Measurements from ENCODE around the gene STT3A. TPM values are rescaled to one million over a fixed set of nuclear protein-coding genes. Genes with fewer than 3 reads are reported as not detected.

The STT3A gene
- total RNA-seq, 1 donor from 2014 or later, result 157 TPM

DNA sequence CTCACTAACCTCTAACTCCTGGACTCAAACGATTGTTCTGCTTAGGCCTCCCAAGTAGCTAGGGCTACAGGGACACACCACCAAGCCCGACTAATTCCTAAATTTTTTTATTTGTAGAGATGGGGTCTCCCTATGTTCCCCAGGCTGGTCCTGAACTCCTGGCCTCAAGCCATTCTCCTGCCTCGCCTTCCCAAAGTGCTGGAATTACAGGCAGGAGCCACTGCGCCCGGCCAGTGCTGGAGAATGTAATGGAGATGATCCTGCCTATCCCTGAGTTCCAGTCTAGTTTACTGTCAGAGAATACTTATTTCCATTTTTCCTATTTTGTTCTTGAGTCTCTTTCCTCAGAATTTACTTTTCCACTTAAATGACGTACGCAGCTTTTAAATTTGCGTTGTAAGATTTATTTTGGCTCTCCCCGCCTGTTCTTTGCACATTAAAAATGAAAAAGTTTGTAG lies 32.1 kb downstream of the STT3A start, which contains the start of gene CHEK1:
Gene CHEK1, plus strand, starts transcription at position 408 of the 458 bp plus-strand sequence. CDS start 1,606 bp downstream, outside the sequence.
- peaks cover 13% of the 10 kb centered on the region for H3K36me3 Mint-ChIP-seq
- no peaks in the 10 kb centered on the region for H3K9me3 Mint-ChIP-seq

DNA sequence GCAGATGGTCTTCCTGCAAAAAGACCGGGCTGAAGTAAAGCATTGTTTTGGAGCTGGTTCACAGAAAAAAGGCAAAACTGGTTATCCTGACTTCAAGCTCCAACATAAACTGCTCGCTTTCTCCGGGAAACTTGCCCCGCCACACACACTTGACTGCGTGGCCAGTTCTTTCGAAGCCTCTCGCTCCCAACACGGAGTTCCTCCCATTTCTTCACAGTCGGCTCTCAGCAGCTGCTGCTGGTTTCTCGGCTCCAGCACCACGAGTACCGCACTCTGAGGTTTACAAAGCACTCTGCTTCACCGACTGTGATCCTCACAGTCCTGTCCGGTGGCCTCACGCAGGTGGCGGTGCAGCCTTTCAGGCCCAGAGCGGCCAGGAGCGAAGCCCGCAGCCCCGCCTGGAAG lies 32.6 kb downstream of the STT3A start:
- H3K9me3 Mint-ChIP-seq, result no peaks in the 10 kb centered on the region
- H3K36me3 Mint-ChIP-seq, result peaks cover 11% of the 10 kb centered on the region
- no peak for DNase-seq (ENCODE audit: extremely low spot score, unreplicated experiment)
- TF ChIP-seq, protein P1, sequence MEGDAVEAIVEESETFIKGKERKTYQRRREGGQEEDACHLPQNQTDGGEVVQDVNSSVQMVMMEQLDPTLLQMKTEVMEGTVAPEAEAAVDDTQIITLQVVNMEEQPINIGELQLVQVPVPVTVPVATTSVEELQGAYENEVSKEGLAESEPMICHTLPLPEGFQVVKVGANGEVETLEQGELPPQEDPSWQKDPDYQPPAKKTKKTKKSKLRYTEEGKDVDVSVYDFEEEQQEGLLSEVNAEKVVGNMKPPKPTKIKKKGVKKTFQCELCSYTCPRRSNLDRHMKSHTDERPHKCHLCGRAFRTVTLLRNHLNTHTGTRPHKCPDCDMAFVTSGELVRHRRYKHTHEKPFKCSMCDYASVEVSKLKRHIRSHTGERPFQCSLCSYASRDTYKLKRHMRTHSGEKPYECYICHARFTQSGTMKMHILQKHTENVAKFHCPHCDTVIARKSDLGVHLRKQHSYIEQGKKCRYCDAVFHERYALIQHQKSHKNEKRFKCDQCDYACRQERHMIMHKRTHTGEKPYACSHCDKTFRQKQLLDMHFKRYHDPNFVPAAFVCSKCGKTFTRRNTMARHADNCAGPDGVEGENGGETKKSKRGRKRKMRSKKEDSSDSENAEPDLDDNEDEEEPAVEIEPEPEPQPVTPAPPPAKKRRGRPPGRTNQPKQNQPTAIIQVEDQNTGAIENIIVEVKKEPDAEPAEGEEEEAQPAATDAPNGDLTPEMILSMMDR (conservative IDR thresholded peaks at IDR 0.05), result no peak
- peak overlapping the region; percentile 94 for H3K4me3 Mint-ChIP-seq
- H3K4me1 Mint-ChIP-seq (ENCODE audit: unreplicated experiment), result peaks cover 14% of the 10 kb centered on the region
- peak overlapping the region; percentile 85 for H3K27ac Mint-ChIP-seq
- no peaks in the 10 kb centered on the region for H3K27me3 Mint-ChIP-seq

More for the DNA sequence above, 32.1 kb downstream of the STT3A start, which contains the start of gene CHEK1:
- TF ChIP-seq, protein P1 (conservative IDR thresholded peaks at IDR 0.05), result no peak
- Mint-ChIP-seq H3K27ac (peak within 1 kb of the TSS; percentile 85), H3K4me3 (peak within 1 kb of the TSS; percentile 94), H3K27me3 (no peaks in the 10 kb centered on the region), H3K4me1 (ENCODE audit: unreplicated experiment) (peaks cover 14% of the 10 kb centered on the region)
- no peak for DNase-seq (ENCODE audit: extremely low spot score, unreplicated experiment)

DNA sequence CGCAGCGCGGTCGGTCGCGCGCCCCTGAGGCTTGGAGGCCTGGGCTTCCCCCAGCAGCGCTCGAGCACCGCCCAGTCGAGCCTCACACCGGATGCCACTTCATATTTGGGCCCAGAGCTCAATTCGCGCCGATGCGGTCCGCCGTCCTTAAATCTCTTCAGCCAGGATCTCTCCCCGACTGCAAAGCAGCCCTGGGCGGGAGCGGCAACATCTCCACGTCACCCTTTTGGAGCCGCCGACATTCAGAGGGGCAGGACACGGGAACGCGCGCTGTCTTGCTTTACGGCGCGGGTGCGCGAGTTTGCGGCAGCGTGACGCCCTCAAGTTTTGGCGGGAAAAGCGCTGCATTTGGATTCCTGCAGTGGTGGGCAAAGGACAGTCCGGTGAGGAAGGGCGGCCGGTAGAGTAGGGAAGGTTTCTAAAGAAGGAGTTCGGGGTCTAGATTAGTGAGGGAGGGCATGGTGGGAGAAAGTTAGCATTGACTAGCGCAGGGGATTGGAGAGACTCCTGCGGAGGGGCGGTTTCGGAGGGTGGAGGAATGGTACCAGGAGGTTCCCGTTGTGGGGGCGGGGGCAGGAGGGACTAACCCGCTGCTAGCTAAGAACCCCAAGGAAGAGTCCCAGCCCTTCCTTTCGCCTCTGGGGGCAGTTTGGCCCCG lies 33.1 kb downstream of the STT3A start:
- peak; percentile 94 for DNase-seq (ENCODE audit: extremely low spot score, unreplicated experiment)
- TF ChIP-seq, protein P1 (conservative IDR thresholded peaks at IDR 0.05), result no peak

DNA sequence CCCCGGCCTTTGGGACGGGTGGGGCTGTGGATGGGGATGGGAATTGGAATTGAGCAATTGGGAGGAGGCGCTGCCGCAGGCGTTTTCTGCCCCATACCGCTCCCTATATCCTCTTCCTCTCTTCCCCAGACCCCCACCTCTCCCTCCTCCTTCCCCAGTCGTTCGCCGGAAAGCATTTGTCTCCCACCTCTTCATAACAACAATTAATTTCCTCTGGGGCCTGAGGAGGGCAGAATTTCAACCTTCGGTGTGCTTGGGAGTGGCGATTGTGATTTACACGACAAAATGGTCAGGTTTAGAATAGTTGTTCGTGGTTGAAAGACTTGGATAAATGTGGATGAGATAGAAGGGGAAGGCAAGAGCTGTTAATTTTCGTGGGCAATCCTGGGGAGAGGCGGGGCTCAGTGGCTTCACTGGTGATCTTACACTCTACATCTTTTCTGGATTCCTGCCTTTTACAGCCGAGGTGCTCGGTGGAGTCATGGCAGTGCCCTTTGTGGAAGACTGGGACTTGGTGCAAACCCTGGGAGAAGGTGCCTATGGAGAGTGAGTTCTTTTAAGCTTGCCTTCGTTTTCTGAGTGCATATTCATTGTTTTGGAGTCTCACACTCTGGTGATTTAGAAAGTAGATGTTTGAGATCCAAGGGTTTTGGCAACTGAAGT lies 33.8 kb downstream of the STT3A start:
- DNase-seq (ENCODE audit: extremely low spot score, unreplicated experiment), result no peak
- Mint-ChIP-seq H3K27me3 (no peaks in the 10 kb centered on the region), H3K4me1 (ENCODE audit: unreplicated experiment) (peaks cover 14% of the 10 kb centered on the region), H3K9me3 (no peaks in the 10 kb centered on the region), H3K27ac (peak overlapping the region; percentile 85), H3K4me3 (peak overlapping the region; percentile 94), H3K36me3 (peaks cover 9% of the 10 kb centered on the region)
- TF ChIP-seq, protein P1 (conservative IDR thresholded peaks at IDR 0.05), result peak; percentile 49

More for the DNA sequence above, 33.1 kb downstream of the STT3A start:
- Mint-ChIP-seq H3K27me3 (no peaks in the 10 kb centered on the region), H3K4me1 (ENCODE audit: unreplicated experiment) (peaks cover 14% of the 10 kb centered on the region), H3K4me3 (peak overlapping the region; percentile 94), H3K9me3 (no peaks in the 10 kb centered on the region), H3K36me3 (peaks cover 11% of the 10 kb centered on the region), H3K27ac (peak overlapping the region; percentile 85)

DNA sequence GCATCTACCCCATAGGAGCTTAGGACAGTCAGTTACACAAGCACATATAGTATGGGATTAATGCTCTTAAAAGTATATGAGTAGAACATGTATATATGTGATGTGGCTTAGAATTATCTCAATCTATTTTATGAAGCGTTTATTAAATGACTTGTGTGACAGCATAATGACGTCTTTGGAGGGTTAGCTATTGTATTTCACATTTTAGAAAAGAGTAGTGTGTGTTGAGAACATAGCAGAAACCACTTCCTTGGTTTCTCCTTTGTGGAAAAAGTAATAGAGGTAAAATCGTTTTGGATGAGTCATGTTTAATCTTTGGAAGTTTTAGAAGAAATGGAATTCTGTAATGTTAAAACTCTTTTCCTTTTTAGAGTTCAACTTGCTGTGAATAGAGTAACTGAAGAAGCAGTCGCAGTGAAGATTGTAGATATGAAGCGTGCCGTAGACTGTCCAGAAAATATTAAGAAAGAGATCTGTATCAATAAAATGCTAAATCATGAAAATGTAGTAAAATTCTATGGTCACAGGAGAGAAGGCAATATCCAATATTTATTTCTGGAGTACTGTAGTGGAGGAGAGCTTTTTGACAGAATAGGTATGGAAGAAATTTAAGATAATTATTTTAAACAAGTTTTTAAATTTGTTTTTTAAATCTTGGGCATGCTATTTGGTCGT lies 34.7 kb downstream of the STT3A start:
- H3K4me1 Mint-ChIP-seq (ENCODE audit: unreplicated experiment), result peaks cover 14% of the 10 kb centered on the region
- H3K9me3 Mint-ChIP-seq, result no peaks in the 10 kb centered on the region
- peaks cover 3% of the 10 kb centered on the region for H3K36me3 Mint-ChIP-seq
- TF ChIP-seq, protein P1 (conservative IDR thresholded peaks at IDR 0.05), result no peak
- peak overlapping the region; percentile 94 for H3K4me3 Mint-ChIP-seq
- no peak for DNase-seq (ENCODE audit: extremely low spot score, unreplicated experiment)
- H3K27ac Mint-ChIP-seq, result peak overlapping the region; percentile 31
- no peaks in the 10 kb centered on the region for H3K27me3 Mint-ChIP-seq

Data from type B pancreatic cell (in vitro differentiated cells).